H1 (cell line): ENCODE measurements around the gene IVNS1ABP. TPM values are rescaled to one million over a fixed set of nuclear protein-coding genes. Genes with fewer than 3 reads are reported as not detected.

Source experiments
- CTCF ChIA-PET: fragments of 300-600 bp; sonication (Branson Sonifier 250); formaldehyde crosslinking; loops from one replicate; lab custom pipeline; 2021; ENCODE audit not compliant: partially characterized antibody; lab: Charles Lee
- POLR2A ChIA-PET: fragments of 300-600 bp; sonication (Branson Sonifier 250); formaldehyde crosslinking; loops from one replicate; lab custom pipeline; 2021; ENCODE audit warnings: inconsistent platforms; ENCODE audit not compliant: partially characterized antibody; lab: Charles Lee
- DNase-seq, 2 experiments: peaks; one replicate each; pipeline versions ENCODE4 v3.0.0 to v3.0.0-alpha.2; 2010 to 2022; ENCODE audit warnings: low spot score in 2 of 2, low read depth in 1 of 2, mixed read lengths in 1 of 2
- FAIRE-seq: peaks from 2 replicates; lab custom pipeline; 2011; peaks lifted over from hg19 to GRCh38; lab: Jason Lieb, UNC
- H2AFZ ChIP-seq: 2 replicates; pipeline ENCODE4 v1.8.1; 2012; ENCODE audit warnings: low read length, inconsistent platforms
- H2AK5ac ChIP-seq: 2 replicates; pipeline ENCODE4 v1.6.1; 2013; ENCODE audit warnings: low read depth, low read length
- H2BK120ac ChIP-seq: replicated peaks from 2 replicates; pipeline ENCODE3; 2013; ENCODE audit warnings: low read depth, low read length, inconsistent platforms
- H2BK12ac ChIP-seq: 2 replicates; pipeline ENCODE4 v1.6.1; 2013; ENCODE audit warnings: low read depth, low read length
- H2BK15ac ChIP-seq: 2 replicates; pipeline ENCODE4 v1.6.1; 2013; ENCODE audit warnings: low read length
- H2BK20ac ChIP-seq: 2 replicates; pipeline ENCODE4 v1.6.1; 2013; ENCODE audit warnings: low read length
- H2BK5ac ChIP-seq: 2 replicates; pipeline ENCODE4 v1.6.1; 2013; ENCODE audit warnings: low read depth, low read length
- H3K14ac ChIP-seq: 2 replicates; pipeline ENCODE4 v1.6.1; 2013; ENCODE audit warnings: inconsistent platforms; ENCODE audit not compliant: insufficient read length
- H3K18ac ChIP-seq: 2 replicates; pipeline ENCODE4 v1.6.1; 2013; ENCODE audit warnings: low read length; ENCODE audit errors: extremely low read depth
- H3K23ac ChIP-seq: 2 replicates; pipeline ENCODE4 v1.6.1; 2013; ENCODE audit warnings: inconsistent platforms; ENCODE audit not compliant: insufficient read length
- H3K23me2 ChIP-seq: 2 replicates; pipeline ENCODE4 v1.6.1; 2013; ENCODE audit warnings: low read depth, low read length
- H3K27ac ChIP-seq: 2 replicates; pipeline ENCODE4 v1.6.1; 2011; ENCODE audit warnings: low read depth, low read length, inconsistent platforms
- H3K27me3 ChIP-seq, 4 experiments: replicated peaks in 1 of 4; 1 replicate in 1 of 4; 2 replicates in 3 of 4; pipeline versions ENCODE4 v1.6.1 to v1.8.1; 2011 to 2013; ENCODE audit warnings: low read length in 3 of 4, mild to moderate bottlenecking in 3 of 4, inconsistent platforms in 2 of 4, mixed read lengths in 2 of 4, moderate library complexity in 1 of 4; ENCODE audit not compliant: control insufficient read depth in 3 of 4, insufficient read depth in 3 of 4; ENCODE audit errors: extremely low read depth in 1 of 4
- H3K36me3 ChIP-seq, 4 experiments: 2 replicates each; pipeline versions ENCODE4 v1.6.1 to v1.8.1; 2011 to 2013; ENCODE audit warnings: mild to moderate bottlenecking in 4 of 4, low read length in 3 of 4, moderate library complexity in 2 of 4, control low read depth in 1 of 4, inconsistent platforms in 1 of 4; ENCODE audit not compliant: insufficient read depth in 4 of 4, control insufficient read depth in 2 of 4
- H3K4ac ChIP-seq: replicated peaks from 2 replicates; pipeline ENCODE3; 2013; ENCODE audit warnings: low read length, low read depth, mixed read lengths, inconsistent platforms; ENCODE audit not compliant: insufficient read length
- H3K4me1 ChIP-seq, 4 experiments: replicated peaks in 1 of 4; 1 replicate in 1 of 4; 2 replicates in 3 of 4; pipeline versions ENCODE4 v1.6.1 to v1.8.1; 2011 to 2013; ENCODE audit warnings: low read length in 3 of 4, inconsistent platforms in 2 of 4, mixed read lengths in 1 of 4; ENCODE audit not compliant: insufficient read depth in 4 of 4, control insufficient read depth in 3 of 4
- H3K4me2 ChIP-seq, 2 experiments: 2 replicates each; pipeline versions ENCODE4 v1.6.1 to v1.8.1; 2011 to 2013; ENCODE audit warnings: low read depth in 2 of 2, low read length in 2 of 2, control low read depth in 1 of 2, inconsistent platforms in 1 of 2, mild to moderate bottlenecking in 1 of 2; ENCODE audit not compliant: insufficient read depth in 1 of 2
- H3K4me3 ChIP-seq, 4 experiments: fragments of 200-600, 300-600 bp in 1 of 4; sonication (generic), shearing (Covaris generic), sonication (Bioruptor Twin) in 1 of 4; 2 replicates each; pipeline versions ENCODE4 v1.5.1 to v1.8.1; 2011 to 2016; ENCODE audit warnings: low read length in 4 of 4, low read depth in 3 of 4, control low read depth in 2 of 4, inconsistent platforms in 2 of 4, mild to moderate bottlenecking in 2 of 4, mixed read lengths in 1 of 4, moderate library complexity in 1 of 4; ENCODE audit not compliant: insufficient read depth in 2 of 4; ENCODE audit errors: extremely low read depth in 1 of 4
- H3K56ac ChIP-seq: replicated peaks from 2 replicates; pipeline ENCODE3; 2013; ENCODE audit warnings: low read depth, mild to moderate bottlenecking, mixed read lengths, low read length, inconsistent platforms; ENCODE audit not compliant: insufficient read length
- H3K79me1 ChIP-seq: 2 replicates; pipeline ENCODE4 v1.6.1; 2013; ENCODE audit warnings: low read depth, low read length, control low read depth
- H3K79me2 ChIP-seq, 2 experiments: 2 replicates each; pipeline versions ENCODE4 v1.6.1 to v1.8.1; 2012 to 2013; ENCODE audit warnings: low read length in 2 of 2, mild to moderate bottlenecking in 2 of 2, inconsistent platforms in 1 of 2; ENCODE audit not compliant: insufficient read depth in 2 of 2, control insufficient read depth in 1 of 2
- H3K9ac ChIP-seq, 4 experiments: replicated peaks in 1 of 4; 1 replicate in 1 of 4; 2 replicates in 3 of 4; pipeline versions ENCODE4 v1.6.1 to v1.8.1; 2011 to 2013; ENCODE audit warnings: low read depth in 3 of 4, low read length in 3 of 4, control low read depth in 2 of 4, mild to moderate bottlenecking in 2 of 4, moderate library complexity in 2 of 4, inconsistent platforms in 1 of 4; ENCODE audit errors: extremely low read depth in 1 of 4
- H3K9me3 ChIP-seq, 2 experiments: 2 replicates each; pipeline versions ENCODE4 v1.6.1 to v1.8.1; 2012 to 2013; ENCODE audit warnings: mild to moderate bottlenecking in 2 of 2, moderate library complexity in 2 of 2, control low read depth in 1 of 2, inconsistent platforms in 1 of 2, low read depth in 1 of 2, low read length in 1 of 2, mixed read lengths in 1 of 2; ENCODE audit not compliant: insufficient read depth in 2 of 2
- H4K20me1 ChIP-seq, 2 experiments: replicated peaks in 1 of 2; 2 replicates each; pipeline versions ENCODE3 to v1.8.1; 2011 to 2013; ENCODE audit warnings: inconsistent platforms in 2 of 2, low read length in 2 of 2, mild to moderate bottlenecking in 1 of 2; ENCODE audit not compliant: insufficient read depth in 2 of 2, control insufficient read depth in 1 of 2
- H4K5ac ChIP-seq: 2 replicates; pipeline ENCODE4 v1.6.1; 2013; ENCODE audit warnings: low read length, low read depth, mixed read lengths, inconsistent platforms; ENCODE audit not compliant: insufficient read length
- H4K8ac ChIP-seq: 2 replicates; pipeline ENCODE4 v1.8.0; 2013; ENCODE audit warnings: mild to moderate bottlenecking, moderate library complexity, low read length, inconsistent platforms; ENCODE audit not compliant: insufficient read depth; ENCODE audit errors: extremely low read depth
- H4K91ac ChIP-seq: replicated peaks from 2 replicates; pipeline ENCODE3; 2013; ENCODE audit warnings: low read length, mixed read lengths, inconsistent platforms; ENCODE audit not compliant: insufficient read length
- CHD2 ChIP-seq: IDR thresholded peaks from 2 replicates; pipeline ENCODE4 v1.6.1; 2012; ENCODE audit warnings: low read length, improper control_type of control experiment
- CTBP2 ChIP-seq: IDR thresholded peaks from 2 replicates; pipeline ENCODE4 v1.7.0; 2011; ENCODE audit warnings: borderline replicate concordance, mild to moderate bottlenecking, moderate library complexity, mixed read lengths, low read length; ENCODE audit not compliant: insufficient read depth, insufficient read length
- EP300 ChIP-seq, 2 experiments: IDR thresholded peaks; 1 replicate in 1 of 2; 2 replicates in 1 of 2; pipeline ENCODE4 v1.6.1; 2011 to 2012; ENCODE audit warnings: low read depth in 2 of 2, low read length in 2 of 2, mild to moderate bottlenecking in 2 of 2, borderline replicate concordance in 1 of 2, inconsistent platforms in 1 of 2, moderate library complexity in 1 of 2
- KDM1A ChIP-seq: fragments of 200-600, 300-600 bp; sonication (generic); IDR thresholded peaks from 2 replicates; pipeline ENCODE4 v1.7.1; 2016; ENCODE audit warnings: mild to moderate bottlenecking, low read length, borderline replicate concordance
- WGBS, 2 experiments: shearing (Covaris generic) in 1 of 2; methylation state at CpG; one replicate each; pipeline versions ENCODE4 v1.1.6 to v1.1.7; 2013 to 2015; ENCODE audit warnings: low lambda C conversion rate in 2 of 2, mixed read lengths in 2 of 2, inconsistent platforms in 1 of 2, low coverage in 1 of 2, missing lambda C conversion rate in 1 of 2; ENCODE audit not compliant: insufficient replicate concordance in 2 of 2, insufficient coverage in 1 of 2, insufficient read length in 1 of 2; ENCODE audit errors: extremely low coverage in 1 of 2, missing lambda C conversion rate in 1 of 2; 5-methylcytosine and 5-hydroxymethylcytosine counted together
- polyA plus RNA-seq, 7 experiments: library from polyadenylated mRNA; depleted of rRNA in 3 of 7; stranded (reverse) in 5 of 7; unstranded in 2 of 7; fragments of >200 nt in 5 of 7; fragments of 200-250 nt in 2 of 7; gene quantifications; 1 replicate in 5 of 7; 2 replicates in 1 of 7; 4 replicates in 1 of 7; pipeline versions ENCODE4 v1.2.1 to v1.2.3, GENCODE V29; 2011 to 2013; ENCODE audit warnings: missing spikeins in 2 of 7, mixed read lengths in 2 of 7
- total RNA-seq: library from RNA; stranded (reverse); fragmentation: NEBNext Ultra II Directional; extraction: Animal tissue kit (Norgen Biotek cat#: 25700); gene quantifications from 2 replicates; pipeline ENCODE4 v1.2.1, GENCODE V29; 2021

The IVNS1ABP gene
- total and polyA plus RNA-seq, 2 of the 8 experiments (the other 6 are each of a cell fraction or from before 2014, with no cell fraction given), result 65.9 to 189 TPM

- no peak overlapping the region for H2AK5ac ChIP-seq
- CTCF ChIA-PET, result interaction anchor here (1.3 kb wide), 1 partner anchor 11 kb away, joined by 3 read pairs; no protein-coding TSS in a partner anchor
- H3K79me1 ChIP-seq, result no peaks in the 10 kb centered on the region
- H3K4ac ChIP-seq, result no peak overlapping the region
- H2AFZ ChIP-seq, result no peak overlapping the region
- no peaks in the 10 kb centered on the region; a peak in 1 of 4 replicates for H3K9me3 ChIP-seq
- H4K91ac ChIP-seq, result no peak overlapping the region
- no peak overlapping the region for H4K5ac ChIP-seq
- H2BK120ac ChIP-seq, result no peak overlapping the region
- H3K56ac ChIP-seq, result no peak overlapping the region
- H3K18ac ChIP-seq, result no peak overlapping the region
- no peaks in the 10 kb centered on the region for H3K4me1 ChIP-seq
- H2BK12ac ChIP-seq, result no peak overlapping the region
- no peak overlapping the region for H2BK20ac ChIP-seq
- H2BK5ac ChIP-seq, result no peak overlapping the region
- no peak for DNase-seq
- no peaks in the 10 kb centered on the region for H3K79me2 ChIP-seq
- H3K36me3 ChIP-seq, result no peaks in the 10 kb centered on the region
- 76% methylated on average over 1 of the region's 1 CpG; no CpG with 5 or more reads in 1 of the 2 experiments for WGBS, 2 experiments
- no peak overlapping the region for H3K23ac ChIP-seq
- H3K4me2 ChIP-seq, result no peak overlapping the region
- no peak for FAIRE-seq
- no peaks in the 10 kb centered on the region for H4K20me1 ChIP-seq
- H3K27ac ChIP-seq, result no peak overlapping the region
- no peaks in the 10 kb centered on the region for H3K27me3 ChIP-seq
- H4K8ac ChIP-seq, result no peak overlapping the region
- POLR2A ChIA-PET, result interaction anchor here (1.2 kb wide), 1 partner anchor 20 kb away, joined by 4 read pairs; no protein-coding TSS in a partner anchor
- no peak overlapping the region for H3K4me3 ChIP-seq
- no peak overlapping the region for H3K9ac ChIP-seq
- H2BK15ac ChIP-seq, result no peak overlapping the region
- no peak overlapping the region for H3K14ac ChIP-seq
- H3K23me2 ChIP-seq, result no peaks in the 10 kb centered on the region
- no peak for TF ChIP-seq CHD2
- TF ChIP-seq CTBP2, result no peak
- no peak for TF ChIP-seq EP300 (IDR thresholded peaks at IDR 0.05; ENCODE audit: borderline replicate concordance in 1 of 2, low read depth in 2 of 2, low read length in 2 of 2)
- no peak for TF ChIP-seq KDM1A
Measured at GRCh38 chr1:185258676-185259075, 58.4 kb downstream of the IVNS1ABP start.
